HCT116 (cell line): ENCODE measurements around the gene IL17C.

Experiments used
- CTCF ChIP-seq, 3 experiments: fragments of 200-600 bp in 1 of 3; sonication (generic) in 1 of 3; IDR thresholded peaks in 2 of 3; conservative IDR thresholded peaks in 1 of 3; 2 replicates each; pipeline ENCODE4 v1.5.1; 2012 to 2017; ENCODE audit warnings: low read depth in 2 of 3, low read length in 2 of 3, antibody characterized with exemption in 1 of 3, borderline replicate concordance in 1 of 3, control low read depth in 1 of 3, mild to moderate bottlenecking in 1 of 3, mixed read lengths in 1 of 3, mixed run types in 1 of 3, moderate library complexity in 1 of 3; ENCODE audit not compliant: insufficient read depth in 1 of 3
- EGR1 ChIP-seq: IDR thresholded peaks from 2 replicates; pipeline ENCODE4 v1.6.1; 2012; ENCODE audit warnings: low read depth
- EZH2 ChIP-seq: fragments of 200-600 bp; sonication (generic); IDR thresholded peaks from 2 replicates; pipeline ENCODE4 v1.6.1; 2017; ENCODE audit warnings: antibody characterized with exemption, mixed run types
- EZH2phosphoT487 ChIP-seq: fragments of 200-600 bp; IDR thresholded peaks from 2 replicates; pipeline ENCODE4 v1.6.1; 2018; ENCODE audit warnings: antibody characterized with exemption, borderline replicate concordance
- JUND ChIP-seq: IDR thresholded peaks from 2 replicates; pipeline ENCODE4 v1.6.1; 2012
- MAX ChIP-seq: IDR thresholded peaks from 2 replicates; pipeline ENCODE4 v1.6.1; 2012
- POLR2A ChIP-seq: IDR thresholded peaks from 2 replicates; pipeline ENCODE4 v1.7.0; 2011; ENCODE audit warnings: borderline replicate concordance; ENCODE audit not compliant: insufficient read depth, insufficient read length; ENCODE audit errors: extremely low read depth
- POLR2AphosphoS5 ChIP-seq: IDR thresholded peaks from 2 replicates; pipeline ENCODE4 v1.6.1; 2011; ENCODE audit warnings: mild to moderate bottlenecking, low read depth, low read length, moderate library complexity
- RAD21 ChIP-seq: IDR thresholded peaks from 2 replicates; pipeline ENCODE4 v1.6.1; 2012; ENCODE audit warnings: low read depth, mild to moderate bottlenecking
- REST ChIP-seq: IDR thresholded peaks from 2 replicates; pipeline ENCODE4 v1.6.1; 2012; ENCODE audit warnings: low read depth
- SP1 ChIP-seq: IDR thresholded peaks from 2 replicates; pipeline ENCODE4 v1.6.1; 2012; ENCODE audit warnings: low read depth
- SRF ChIP-seq: IDR thresholded peaks from 2 replicates; pipeline ENCODE4 v1.6.1; 2012; ENCODE audit warnings: low read depth
- ZBTB33 ChIP-seq: IDR thresholded peaks from 2 replicates; pipeline ENCODE4 v1.6.1; 2011; ENCODE audit warnings: mild to moderate bottlenecking, low read length, moderate library complexity; ENCODE audit not compliant: insufficient replicate concordance; ENCODE audit errors: extremely low read depth
- ZFX ChIP-seq: fragments of 450-650 bp; IDR thresholded peaks from 2 replicates; pipeline ENCODE4 v1.6.1; 2017

GRCh38 chr16:88624481-88624880 lies 13.9 kb upstream of the IL17C start:
- TF ChIP-seq REST: no peak
- TF ChIP-seq SRF: no peak
- no peak for TF ChIP-seq CTCF (IDR thresholded peaks at IDR 0.05 in 2 of 3, conservative IDR thresholded peaks at IDR 0.05 in 1 of 3; ENCODE audit: borderline replicate concordance in 1 of 3, insufficient read depth in 1 of 3, low read depth in 2 of 3, low read length in 2 of 3)
- TF ChIP-seq POLR2A: no peak
- TF ChIP-seq JUND: no peak
- TF ChIP-seq RAD21: no peak
- no peak for TF ChIP-seq SP1
- TF ChIP-seq POLR2AphosphoS5: no peak
- TF ChIP-seq EGR1: no peak
- TF ChIP-seq ZFX: no peak
- TF ChIP-seq EZH2phosphoT487: no peak
- TF ChIP-seq MAX: no peak
- TF ChIP-seq ZBTB33: no peak
- no peak for TF ChIP-seq EZH2
